GM21526 (cell line): ENCODE data around the gene ABCA3.

Experiments used
- ATAC-seq: cut with Tn5 transposase; IDR thresholded peaks from one replicate; pipeline ENCODE4 v1.9.1; 2021; ENCODE audit warnings: moderate library complexity; ENCODE audit not compliant: unreplicated experiment, low FRiP score

ABCA3 gene

GRCh38 chr16:2358811-2359210 is 18.3 kb upstream of the ABCA3 start:
- no peak for ATAC-seq

GRCh38 chr16:2357331-2357730 is 16.8 kb upstream of the ABCA3 start:
- no peak for ATAC-seq

DNA sequence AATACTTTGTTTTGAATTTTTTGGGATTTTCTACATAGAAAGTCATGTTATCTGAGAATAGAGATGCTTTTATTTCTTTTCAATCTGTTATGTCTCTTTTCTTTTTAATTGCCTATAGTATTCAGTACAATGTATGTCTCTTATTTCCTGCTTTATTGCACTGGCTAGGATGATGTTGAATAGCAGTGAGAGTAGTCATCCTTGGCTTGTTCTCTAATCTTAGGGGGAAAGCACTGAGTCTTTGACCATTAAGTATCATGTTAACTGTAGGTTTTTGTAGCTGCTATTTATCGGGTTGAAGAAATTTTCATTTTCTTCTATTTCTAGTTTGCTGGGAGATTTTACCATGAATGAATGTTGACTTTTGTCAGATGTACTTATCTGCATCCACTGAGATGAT is 10.0 kb upstream of the ABCA3 start:
- no peak for ATAC-seq

- ATAC-seq = no peak
These were observed 2.7 kb upstream of the ABCA3 start for GRCh38 chr16:2343211-2343610.

- ATAC-seq = no peak
These were observed 1.2 kb upstream of the ABCA3 start for GRCh38 chr16:2341456-2342447.

DNA sequence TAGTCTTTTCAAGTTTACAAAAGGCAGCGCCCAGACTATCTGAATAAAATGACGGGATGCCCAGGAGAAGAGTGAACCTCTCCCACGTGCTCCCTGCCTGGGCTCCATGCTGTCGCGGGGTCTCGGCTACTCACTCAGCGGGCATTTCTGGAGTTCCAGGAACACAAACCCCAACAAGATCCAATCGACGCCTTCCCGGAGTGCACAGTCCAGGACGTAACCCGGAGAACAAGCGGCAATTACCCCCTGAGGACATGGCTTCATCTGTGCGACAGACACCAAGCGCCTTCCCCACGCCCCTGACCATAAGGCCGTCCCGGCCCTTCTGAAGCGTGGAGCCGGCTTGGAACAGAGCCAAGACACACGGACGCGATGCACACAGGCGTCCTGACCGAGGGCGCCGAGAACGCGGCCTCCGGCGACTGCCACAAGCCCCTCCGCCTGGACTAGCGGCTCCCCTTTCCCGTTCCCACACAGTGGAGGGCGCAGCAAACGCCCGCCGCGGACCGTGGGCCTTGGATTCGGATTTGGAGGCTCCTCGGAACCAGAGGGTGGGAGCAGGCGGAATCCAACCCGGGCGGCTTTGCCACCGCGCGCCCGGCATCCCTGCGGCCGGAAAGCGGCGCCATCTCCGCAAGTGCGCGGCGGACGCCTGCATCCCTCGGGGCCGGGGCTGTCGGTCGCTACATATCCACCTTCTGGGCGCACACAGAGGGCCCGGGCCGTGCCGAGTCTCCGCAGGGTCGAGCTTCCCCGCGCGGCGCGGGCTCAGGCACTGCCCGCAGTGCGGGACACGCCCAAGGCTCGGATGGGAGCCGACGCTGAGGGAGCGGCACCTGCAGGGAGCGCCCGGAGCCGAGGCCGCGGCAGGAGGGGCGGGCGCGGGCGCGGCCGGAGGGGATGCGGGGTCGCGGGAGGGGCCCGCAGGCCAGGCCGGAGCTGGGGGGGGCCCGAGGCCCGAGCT is 725 bp downstream of the ABCA3 start:
- ATAC-seq = peak; percentile 22

- no peak for ATAC-seq
These were observed 2.9 kb downstream of the ABCA3 start for GRCh38 chr16:2337431-2338296.

DNA sequence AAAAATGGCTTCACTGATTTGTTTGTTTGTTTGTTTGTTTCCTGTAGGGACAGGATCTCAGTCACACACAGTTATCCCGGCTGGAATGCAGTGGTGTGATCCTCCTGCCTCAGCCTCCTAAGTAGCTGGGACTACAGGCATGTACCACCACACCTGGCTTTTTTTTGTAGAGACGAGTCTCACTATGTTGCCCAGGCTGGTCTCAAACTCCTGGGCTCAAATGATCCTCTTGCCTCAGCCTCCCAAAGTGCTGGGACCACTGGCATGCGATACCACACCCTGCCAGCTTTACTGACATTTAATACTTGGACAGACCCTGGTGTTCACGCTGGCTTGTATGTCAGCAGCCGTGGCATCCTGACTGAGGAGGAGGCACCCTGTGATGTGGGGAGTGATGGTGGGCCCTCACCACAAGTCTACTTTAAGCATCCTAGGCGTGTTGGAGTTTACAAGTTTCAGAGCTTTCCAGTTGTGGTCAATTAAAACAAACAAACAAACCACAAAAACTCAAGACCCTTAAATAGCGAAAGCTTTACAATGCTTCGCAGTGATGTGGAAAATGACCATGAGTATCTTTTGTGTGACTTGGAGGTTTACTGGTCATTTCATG is 5.1 kb downstream of the ABCA3 start:
- no peak for ATAC-seq

DNA sequence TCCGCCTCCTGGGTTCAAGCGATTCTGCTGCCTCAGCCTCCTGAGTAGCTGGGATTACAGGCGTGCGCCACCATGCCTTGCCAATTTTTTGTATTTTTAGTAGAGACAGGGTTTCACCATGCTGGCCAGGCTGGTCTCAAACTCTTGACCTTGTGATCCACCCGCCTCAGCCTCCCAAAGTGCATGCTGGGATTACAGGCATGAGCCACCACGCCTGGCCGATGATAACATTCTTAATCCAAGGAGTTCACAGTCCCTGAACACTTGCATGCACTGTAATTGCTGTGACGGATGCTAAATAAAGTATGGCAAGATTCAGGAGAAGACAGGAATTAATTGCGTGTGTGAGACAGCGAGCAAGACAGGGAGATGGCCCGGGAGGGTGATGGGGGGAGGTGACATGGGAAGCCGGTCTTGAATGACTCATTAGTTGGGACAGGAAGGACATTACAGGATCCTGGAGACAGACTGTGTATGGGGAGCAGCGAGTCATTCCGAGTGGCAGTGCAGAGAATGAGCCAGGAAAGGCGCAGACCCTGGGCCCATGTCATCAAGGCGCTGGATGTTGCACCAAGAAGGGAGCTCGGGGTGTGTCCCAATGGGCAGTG is 6.7 kb downstream of the ABCA3 start:
- ATAC-seq = no peak

DNA sequence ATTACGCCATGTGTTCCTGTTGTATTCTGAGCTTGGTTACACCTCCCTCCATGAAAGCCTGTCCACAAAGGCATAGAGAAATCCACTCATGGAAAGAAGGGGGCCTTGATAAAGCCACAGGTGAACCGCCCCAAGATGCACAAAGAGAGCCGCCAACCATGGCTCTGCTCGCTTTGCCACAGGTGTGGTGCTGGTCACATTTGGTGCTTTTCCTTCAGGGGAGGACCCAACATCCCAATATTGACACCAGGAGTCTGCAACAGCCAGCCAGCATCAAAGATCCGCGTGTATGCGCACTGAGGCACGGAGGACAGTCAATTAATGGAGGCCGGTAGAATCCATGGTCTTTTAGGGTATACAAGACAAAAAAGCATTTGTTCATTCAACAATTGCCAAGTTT is 7.3 kb downstream of the ABCA3 start:
- ATAC-seq = no peak

- no peak for ATAC-seq
These were observed 8.6 kb downstream of the ABCA3 start for GRCh38 chr16:2331931-2332267.

- ATAC-seq = no peak
These were observed 9.2 kb downstream of the ABCA3 start for GRCh38 chr16:2331199-2331930.

- no peak for ATAC-seq
These were observed 11.0 kb downstream of the ABCA3 start for GRCh38 chr16:2329532-2329931.

- ATAC-seq = no peak
These were observed 12.1 kb downstream of the ABCA3 start for GRCh38 chr16:2328428-2328827.

GRCh38 chr16:2326191-2326590 is 14.3 kb downstream of the ABCA3 start:
- no peak for ATAC-seq

- no peak for ATAC-seq
These were observed 14.7 kb downstream of the ABCA3 start for GRCh38 chr16:2325791-2326190.

GRCh38 chr16:2325181-2325580 is 15.3 kb downstream of the ABCA3 start:
- no peak for ATAC-seq

- no peak for ATAC-seq
These were observed 16.1 kb downstream of the ABCA3 start for GRCh38 chr16:2324296-2324859.

DNA sequence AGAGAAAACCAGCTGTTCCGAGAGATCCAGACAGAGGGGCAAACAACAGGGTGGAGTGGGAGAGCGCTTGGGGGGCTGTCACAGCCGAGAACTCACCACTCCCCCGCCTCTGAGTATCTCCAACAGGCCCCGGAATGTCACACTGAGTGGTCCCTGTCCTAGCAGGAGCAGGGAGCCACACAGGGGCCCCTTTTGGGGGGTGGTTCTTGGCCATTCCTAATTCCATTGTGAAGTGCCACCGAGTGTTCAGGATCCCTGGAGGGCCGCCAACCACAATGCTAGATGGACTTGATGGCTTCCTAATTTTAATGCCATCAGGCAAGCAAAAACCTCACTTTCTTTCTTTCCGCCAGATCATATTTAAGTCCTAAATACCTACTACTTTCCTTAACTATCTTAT is 16.8 kb downstream of the ABCA3 start:
- no peak for ATAC-seq
